Stimulated activated naive CD4-positive, alpha-beta T cell (primary cell): Measurements from ENCODE around the gene RAB35.
A peak's percentile ranks its signal among the peaks of the same experiment; 100 is the strongest.
"Not testable (repeated sequence)": the region's sequence is repeated elsewhere in the genome, so short reads cannot be mapped to it uniquely, and the experiment has no call there.

ENCODE experiments used
- DNase-seq, 6 experiments: peaks; one replicate each; lab custom pipeline; 2025; lab: John Stamatoyannopoulos, UW

The RAB35 gene

DNA sequence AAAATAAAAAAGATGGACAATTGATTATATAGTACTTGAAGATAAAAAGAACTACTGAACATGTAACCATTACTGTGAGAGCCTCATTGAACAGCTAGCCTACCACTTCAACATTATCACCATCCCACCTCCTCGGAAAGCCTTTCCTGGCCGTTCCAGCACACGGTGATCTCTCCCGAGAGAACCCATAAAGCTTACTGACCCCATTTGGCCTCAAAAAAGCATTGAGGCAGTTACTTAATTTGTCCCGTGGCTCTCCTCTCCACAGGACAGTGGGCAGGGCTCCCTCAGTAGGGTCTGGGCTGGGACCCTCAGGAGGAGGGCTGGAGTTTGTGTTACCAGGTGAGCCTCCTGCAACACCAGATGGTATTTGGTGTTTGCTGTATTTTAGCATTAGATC, 55.8 kb downstream of the RAB35 start:
- DNase-seq = no peak

DNA sequence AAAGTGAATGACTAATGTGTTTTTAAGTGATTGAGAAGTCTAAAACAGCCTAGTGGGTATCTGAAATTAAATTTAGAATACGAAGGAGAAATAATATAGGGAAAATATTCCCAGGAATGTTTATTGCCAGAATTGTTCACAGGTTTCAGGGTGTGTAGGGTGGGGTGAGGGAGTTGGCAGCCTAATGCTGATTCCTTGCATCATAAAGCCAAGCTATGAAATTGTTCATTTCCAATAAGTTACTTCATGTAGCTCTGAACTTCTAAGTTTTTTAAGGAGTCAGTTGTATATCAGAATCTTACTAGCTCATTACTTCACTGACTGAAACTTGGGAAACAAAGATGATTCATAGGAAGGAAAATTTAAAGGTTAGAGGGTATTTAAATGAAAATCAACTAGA, 56.4 kb downstream of the RAB35 start:
- DNase-seq = no peak

DNA sequence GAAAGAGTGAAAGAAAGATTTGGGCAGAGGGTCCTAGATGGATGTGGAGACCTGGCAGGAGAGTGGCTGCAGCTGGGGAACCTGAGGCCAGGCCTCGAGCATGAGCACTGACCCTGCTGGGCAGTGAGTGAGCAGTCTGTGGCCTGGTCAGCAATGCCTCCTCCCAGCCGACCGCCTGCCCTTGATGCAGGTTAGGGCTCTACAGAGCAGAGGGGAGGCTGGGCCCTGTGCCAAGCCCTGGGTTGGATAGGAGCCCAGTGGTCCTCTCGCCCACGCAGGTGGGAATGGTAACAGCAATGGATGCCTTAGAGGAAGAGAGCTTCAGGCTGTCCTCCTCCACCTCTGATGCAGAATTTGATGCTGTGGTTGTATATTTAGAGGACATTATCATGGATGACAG, 59.8 kb downstream of the RAB35 start:
- no peak for DNase-seq

DNA sequence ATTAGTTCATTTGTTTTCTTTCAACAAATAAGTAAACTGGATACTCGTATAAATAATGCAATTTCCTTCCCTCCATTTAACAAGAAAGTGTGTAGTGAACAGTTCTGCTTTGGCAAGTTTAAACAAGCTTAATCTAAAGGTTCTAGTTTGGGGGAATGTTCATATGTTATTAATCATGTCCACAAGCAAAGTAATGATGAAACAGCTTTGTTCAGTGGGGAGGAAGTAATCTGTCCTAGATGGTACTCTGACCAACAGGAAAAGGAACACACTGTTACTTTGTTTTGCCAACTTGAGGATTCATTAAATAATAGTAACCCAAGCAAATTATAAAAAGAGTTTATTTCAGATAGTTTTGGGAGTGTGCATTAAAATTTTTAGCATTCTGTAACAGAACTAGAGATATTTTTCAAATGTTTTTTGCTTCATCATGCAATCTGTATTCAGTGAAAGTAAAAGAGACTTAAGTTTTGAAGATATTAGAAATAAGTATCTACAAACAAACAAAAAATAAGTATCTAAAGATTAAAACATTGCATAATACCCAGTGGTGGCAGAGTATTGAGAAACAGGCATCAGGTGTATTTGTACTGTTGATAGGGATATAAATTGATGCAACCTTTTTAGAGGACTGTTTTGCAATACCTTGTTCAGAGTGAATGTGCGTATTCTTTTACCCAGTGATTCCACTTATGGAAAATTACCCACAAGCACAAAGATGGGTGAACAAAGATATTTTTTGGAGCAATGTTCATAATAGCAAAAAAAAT, 61.1 kb downstream of the RAB35 start:
- no peak for DNase-seq

DNA sequence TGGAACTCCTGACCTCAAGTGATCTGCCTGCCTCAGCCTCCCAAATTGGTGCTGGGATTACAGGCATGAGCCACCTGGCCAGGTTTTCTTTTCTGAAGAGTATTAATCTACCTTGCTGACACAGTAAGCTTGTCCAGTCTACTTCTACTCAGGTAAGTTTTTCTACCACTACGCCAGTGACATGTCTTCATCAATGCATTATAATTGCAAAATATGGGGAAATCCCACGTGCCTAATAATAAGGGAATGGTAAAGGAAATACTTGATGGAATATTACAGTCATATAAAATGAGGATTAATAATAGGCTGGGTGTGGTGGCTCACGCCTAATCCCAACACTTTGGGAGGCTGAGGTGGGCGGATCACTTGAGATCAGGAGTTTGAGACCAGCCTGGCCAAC, 62.3 kb downstream of the RAB35 start:
- no peak for DNase-seq

DNA sequence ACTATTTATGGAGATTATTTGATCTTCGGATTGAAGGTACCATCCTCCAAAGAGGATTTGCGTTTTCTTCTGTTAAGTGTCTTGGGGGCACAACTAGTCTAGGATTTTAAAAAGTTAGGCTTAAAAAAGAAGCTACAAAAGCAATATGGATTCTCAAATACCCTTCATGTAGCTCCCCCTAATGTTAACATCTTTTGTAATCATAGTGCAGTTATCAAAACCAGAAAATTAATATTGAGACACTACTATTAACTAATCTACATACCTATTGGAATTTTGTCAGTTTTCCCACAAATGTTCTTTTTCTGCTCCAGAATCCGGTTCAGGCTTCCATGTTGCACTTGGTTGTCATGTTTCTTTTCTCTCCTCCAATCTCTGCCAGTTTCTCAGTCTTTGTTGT, 65.0 kb downstream of the RAB35 start:
- DNase-seq = no peak

DNA sequence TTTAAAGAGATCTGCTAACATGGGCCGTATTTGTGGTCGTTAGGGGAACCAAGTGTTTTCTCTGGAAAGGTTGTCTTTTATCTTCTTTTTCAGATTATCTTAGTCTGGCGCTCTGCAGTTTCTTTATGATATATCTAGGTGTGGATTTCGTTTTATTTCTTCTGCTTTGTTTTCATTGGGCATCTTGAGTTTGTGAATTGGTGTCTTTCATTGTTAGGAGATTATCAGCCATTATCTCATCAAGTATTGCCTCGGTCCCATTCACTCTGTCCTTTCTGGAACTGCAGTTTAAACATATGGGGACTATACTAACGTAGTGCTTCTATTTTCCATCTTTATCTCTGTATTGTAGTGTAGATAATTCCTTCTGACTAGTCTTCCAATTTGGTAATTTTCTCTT, 67.1 kb downstream of the RAB35 start:
- no peak for DNase-seq

DNA sequence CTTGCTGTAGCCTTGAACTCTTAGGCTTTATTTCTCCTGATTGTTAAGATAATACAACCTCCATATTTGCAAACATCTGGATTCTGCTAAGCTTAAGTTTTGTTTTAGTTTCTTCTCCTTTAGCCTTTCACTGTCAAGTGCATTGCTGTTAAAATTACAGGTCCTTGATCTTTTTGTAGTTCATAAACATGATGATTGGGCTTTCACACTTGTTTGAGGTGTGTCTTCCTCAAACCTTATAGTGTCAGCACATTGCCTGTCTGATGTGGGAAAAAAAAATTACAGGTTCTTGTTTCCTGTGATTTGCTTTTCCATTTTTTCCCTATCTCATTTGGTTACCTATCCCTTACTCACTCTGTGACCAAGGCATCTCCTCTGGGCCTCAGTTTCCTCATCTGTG, 68.3 kb downstream of the RAB35 start:
- peak in 3 of 6 experiments; percentile 2 to 14 (median 4) for DNase-seq

DNA sequence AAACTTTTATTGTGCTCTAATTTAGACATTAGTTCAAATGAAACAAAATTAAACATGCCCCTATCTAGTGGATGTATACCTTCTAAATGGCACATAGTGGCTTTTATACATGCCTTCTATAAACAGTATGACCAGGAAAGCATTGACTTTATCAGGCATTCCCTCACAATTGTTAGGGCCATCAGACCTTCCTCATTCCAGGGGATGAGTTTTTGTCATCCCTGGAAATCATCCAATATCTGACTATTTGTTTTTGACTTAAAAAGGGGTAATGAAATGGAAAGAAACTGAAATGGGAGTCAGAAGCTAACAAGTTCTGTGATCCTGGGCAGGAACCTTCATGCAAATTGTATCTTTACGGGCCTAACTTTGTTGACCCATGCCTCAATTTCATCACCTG, 69.5 kb downstream of the RAB35 start:
- DNase-seq = no peak

DNA sequence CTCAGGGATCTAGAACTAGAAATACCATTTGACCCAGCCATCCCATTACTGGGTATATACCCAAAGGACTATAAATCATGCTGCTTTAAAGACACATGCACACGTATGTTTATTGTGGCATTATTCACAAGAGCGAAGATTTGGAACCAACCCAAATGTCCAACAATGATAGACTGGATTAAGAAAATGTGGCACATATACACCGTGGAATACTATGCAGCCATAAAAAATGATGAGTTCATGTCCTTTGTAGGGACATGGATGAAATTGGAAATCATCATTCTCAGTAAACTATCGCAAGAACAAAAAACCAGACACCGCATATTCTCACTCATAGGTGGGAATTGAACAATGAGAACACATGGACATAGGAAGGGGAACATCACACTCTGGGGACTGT, 71.2 kb downstream of the RAB35 start:
- DNase-seq = not testable (repeated sequence)
